HG02759 (cell line): ENCODE measurements around the gene SDF2L1.
"Not testable (repeated sequence)": the region's sequence is repeated elsewhere in the genome, so short reads cannot be mapped to it uniquely, and the experiment has no call there.

Experiments used
- ATAC-seq: cut with Tn5 transposase; IDR thresholded peaks from one replicate; pipeline ENCODE4 v1.9.1; 2021; ENCODE audit warnings: mild to moderate bottlenecking, moderate library complexity; ENCODE audit not compliant: unreplicated experiment

Gene SDF2L1

DNA sequence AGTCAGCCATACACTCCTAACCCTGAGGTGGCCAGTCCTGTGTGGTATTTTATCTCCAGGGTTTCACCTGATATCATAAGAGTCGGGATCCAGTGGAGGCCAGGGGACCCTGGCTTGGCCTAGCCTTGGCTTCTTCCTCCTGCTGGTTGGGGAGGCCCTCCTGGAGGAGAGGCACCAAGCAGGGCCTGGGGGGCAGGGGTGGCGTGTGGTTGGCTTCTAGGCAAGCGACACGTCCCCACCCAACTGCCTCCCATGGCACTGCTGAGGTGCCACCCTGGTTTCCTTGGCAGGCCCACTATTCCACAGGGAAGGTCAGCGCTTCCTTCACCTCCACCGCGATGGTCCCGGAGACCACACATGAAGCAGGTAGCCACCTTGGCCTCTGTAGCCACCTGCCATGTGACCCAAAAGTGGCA is 44.1 kb downstream of the SDF2L1 start:
- no peak for ATAC-seq

DNA sequence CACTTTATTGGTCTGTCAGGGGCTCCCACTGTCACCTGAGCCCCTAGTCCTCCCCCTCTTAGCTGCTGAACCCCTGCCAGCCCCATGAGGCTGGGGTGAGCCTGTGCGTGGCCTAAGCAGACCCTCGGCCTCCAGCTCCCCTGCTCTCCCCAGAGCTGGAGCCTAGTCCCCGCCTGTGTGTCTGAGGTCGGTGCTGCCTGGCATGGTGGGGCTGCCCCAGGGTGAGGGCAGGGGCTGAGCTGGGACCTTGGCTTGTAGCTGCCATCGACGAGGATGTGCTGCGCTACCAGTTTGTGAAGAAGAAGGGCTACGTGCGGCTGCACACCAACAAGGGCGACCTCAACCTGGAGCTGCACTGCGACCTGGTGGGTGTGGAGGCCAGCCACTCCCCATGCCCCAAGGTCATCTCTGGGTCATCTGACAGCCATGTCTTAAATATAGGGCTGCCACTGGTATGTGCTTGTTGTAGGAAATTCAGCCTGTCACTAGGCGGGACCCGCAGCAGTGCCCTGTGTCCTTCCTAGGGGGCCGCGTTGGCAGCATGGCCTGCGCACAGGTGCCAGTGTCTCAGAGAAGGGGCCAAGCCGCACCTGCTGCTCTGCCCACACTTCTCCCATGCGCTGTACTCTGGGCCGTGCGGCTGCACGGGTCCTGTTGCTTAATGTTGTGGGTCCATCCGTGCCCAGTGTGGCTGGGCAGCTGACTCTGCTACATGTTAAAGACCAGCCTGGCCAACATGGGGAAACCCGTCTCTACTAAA is 44.7 kb downstream of the SDF2L1 start:
- no peak for ATAC-seq

DNA sequence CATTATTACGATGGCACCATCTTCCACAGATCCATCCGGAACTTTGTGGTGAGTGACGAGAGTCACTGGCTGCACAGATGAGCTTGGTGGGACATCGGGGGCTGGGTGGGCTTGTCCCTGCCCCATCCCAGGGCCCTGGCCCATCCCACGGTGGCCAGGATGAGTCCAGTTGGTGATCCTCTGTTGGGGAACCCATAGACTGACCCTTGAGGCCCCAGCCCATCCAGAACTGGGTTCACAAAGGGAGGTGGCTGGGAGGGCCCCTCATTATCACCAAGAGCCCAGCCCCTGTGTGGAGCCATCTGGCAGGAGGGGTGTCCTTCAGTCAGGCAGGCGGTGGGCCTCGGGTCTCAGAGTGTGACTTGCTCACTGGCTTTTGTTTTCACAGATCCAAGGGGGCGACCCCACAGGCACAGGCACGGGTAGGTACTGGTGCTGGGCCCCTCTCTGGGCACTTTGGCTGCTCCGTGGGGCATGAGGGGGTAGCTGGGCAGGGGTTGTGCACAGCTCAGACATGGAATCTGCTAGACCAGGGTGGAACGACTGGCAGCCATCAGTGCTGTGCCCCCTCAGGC is 45.7 kb downstream of the SDF2L1 start:
- ATAC-seq, result no peak

DNA sequence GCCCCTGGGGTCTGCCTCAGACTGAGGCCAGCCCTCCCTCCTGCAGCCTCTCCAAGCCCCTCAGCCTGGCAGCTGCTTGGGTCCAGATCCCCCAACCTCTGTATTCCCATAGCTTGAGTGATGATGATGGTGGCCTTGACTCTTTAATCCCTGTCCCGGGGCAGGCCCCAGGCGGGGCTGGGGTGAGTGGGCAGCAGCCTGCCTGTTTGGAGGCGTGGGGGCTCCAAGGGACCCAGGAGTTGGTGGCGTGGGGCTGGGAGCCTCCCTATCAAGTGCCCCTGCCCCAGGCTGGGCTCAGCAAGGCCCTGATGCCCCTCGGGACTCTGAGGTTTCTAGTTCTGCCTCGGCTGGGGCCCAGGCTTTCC is 46.2 kb downstream of the SDF2L1 start:
- ATAC-seq, result no peak

DNA sequence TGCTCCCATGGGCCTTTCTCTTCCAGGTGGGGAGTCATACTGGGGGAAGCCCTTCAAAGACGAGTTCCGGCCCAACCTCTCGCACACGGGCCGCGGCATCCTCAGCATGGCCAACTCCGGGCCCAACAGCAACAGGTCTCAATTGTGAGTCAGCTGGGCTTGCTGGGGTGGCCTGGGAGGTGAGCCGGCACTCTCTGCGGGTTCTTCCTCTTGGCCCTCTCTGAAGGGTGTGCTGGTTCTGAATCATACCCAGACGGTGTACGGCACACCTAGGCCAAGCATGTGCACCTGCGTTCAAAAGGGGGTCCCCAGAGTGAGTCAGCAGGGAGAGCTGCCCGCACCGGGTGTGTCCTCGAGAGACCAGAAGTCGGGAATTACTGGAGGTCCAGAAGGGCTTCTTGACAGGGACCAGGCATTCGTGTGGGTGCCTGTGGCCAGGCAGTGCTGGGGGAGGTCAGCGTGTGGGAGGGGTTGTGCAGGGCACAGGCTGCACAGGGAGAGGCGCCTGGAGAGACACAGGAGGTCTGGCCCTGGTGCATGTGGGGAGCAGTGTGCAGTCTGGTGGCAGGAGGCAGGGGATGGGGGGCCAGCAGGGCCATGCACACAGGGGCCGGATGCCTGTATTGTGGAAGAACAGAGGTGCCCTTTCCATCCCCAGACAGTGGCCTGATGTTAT is 46.7 kb downstream of the SDF2L1 start:
- ATAC-seq, result no peak

DNA sequence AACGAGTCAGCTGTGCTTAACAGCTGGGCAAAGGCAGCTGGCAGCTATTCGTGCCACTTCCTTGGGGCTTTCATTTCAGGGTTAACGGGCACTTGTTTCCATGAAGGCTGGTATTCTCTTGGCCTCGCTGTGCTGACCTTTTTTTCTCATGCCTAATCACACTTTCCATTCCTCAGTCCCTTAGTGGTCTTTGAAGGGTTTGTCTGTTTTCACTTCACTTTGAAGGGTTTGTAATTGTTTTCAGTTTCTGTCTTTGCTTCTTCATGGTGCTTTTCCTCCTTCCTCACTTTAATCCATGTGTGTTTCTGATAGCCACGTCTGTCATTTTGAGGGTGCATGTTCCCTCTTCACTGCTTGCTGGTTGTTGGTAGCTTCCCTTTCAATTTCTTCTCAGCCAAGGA is 48.3 kb downstream of the SDF2L1 start:
- no peak for ATAC-seq

DNA sequence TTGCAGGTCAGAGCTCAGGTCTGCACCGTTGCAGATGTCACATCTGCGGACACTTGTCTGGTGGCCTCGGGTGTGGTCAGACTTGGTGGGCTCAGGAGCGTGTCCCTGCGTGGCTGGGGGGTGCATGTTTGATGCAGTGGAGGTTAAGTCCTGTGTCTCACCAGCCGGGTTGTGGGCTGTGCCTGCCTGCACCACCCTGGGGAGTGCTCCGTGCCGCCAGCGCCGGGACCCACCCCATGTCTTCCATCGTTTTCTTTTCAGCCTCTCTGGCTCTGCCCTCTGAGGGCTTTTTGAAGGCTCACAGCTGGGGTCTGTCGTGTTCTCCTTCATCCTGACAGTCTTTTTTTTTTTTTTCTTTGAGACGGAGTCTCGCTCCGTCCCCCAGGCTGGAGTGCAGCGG is 49.7 kb downstream of the SDF2L1 start:
- no peak for ATAC-seq

DNA sequence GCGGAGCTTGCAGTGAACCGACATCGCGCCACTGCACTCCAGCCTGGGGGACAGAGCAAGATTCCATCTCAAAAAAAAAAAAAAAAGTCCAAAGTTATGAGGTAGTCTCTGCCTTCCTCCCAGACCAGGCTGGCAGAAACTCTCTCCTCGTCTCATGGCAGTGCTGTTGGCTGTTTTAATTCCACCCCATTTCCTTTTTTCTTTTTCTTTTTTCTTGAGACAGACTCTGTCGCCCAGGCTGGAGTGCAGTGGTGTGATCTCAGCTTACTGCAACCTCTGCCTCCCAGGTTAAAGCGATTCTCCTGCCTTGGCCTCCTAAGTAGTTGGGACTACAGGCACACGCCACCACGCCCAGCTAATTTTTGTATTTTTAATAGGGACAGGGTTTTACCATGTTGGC is 50.8 kb downstream of the SDF2L1 start:
- ATAC-seq, result not testable (repeated sequence)

DNA sequence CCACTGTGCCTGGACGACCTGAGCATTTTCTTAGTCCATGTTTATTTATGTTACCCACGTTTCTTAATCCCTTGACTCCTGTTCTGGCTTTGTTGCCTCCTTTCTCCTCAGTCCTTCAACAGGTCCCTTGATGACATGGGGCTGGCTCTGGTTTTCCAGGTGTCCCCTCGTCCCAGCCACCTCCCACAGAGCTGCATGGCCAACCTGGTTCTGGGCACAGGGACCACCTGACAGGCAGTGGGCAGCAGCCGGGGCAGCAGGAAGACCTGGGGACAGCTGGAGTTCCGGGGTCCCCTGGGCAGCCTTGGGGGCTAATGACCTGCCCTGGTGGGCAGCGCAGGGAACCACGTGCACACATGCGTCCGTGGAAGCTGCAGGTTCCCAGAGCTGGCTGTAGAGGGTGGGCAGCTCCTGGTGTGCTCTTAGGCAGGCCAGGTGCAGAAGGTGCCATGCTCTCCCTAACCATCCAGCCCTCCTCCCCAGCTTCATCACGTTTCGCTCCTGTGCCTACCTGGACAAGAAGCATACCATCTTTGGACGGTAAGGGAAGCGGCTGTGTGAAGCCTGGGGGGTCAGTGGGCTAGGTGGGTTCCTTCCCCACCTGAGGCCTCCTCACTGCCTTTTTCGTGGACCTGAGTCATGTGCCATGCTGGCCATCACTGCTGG is 51.4 kb downstream of the SDF2L1 start:
- no peak for ATAC-seq
